K562 (cell line): ENCODE measurements around the gene GOLGA5. TPM values are rescaled to one million over a fixed set of nuclear protein-coding genes. Genes with fewer than 3 reads are reported as not detected.
A peak's percentile ranks its signal among the peaks of the same experiment; 100 is the strongest.

Experiments
- ARNT ChIP-seq, 2 experiments: fragments of 450-650 bp; IDR thresholded peaks; 2 replicates each; pipeline ENCODE4 v1.6.1; 2016; ENCODE audit warnings: mild to moderate bottlenecking in 1 of 2
- CBX1 ChIP-seq: sonication (generic); IDR thresholded peaks from 2 replicates; pipeline ENCODE4 v1.6.1; 2016; ENCODE audit warnings: antibody characterized with exemption, low read depth, mild to moderate bottlenecking
- DNMT1 ChIP-seq: fragments of 450-650 bp; IDR thresholded peaks from 2 replicates; pipeline ENCODE4 v1.6.1; 2016; ENCODE audit warnings: antibody characterized with exemption, mild to moderate bottlenecking
- EHMT2 ChIP-seq: fragments of 450-650 bp; IDR thresholded peaks from 2 replicates; pipeline ENCODE4 v1.6.1; 2018; ENCODE audit warnings: antibody characterized with exemption
- HMG20A ChIP-seq: fragments of 450-650 bp; formaldehyde crosslinking; conservative IDR thresholded peaks from 2 replicates; pipeline ENCODE4 v1.4.0; 2020; ENCODE audit warnings: mild to moderate bottlenecking, mixed read lengths
- MCM7 ChIP-seq, 2 experiments: fragments of 450-650 bp; IDR thresholded peaks; 2 replicates each; pipeline ENCODE4 v1.6.1; 2016 to 2018
- MTA3 ChIP-seq: fragments of 450-650 bp; formaldehyde crosslinking; IDR thresholded peaks from 2 replicates; pipeline ENCODE4 v1.6.1; 2017; ENCODE audit warnings: mild to moderate bottlenecking, borderline replicate concordance
- MTF1 ChIP-seq: fragments of 250-450 bp; sonication (Bioruptor Pico); IDR thresholded peaks from 2 replicates; pipeline ENCODE4 v1.9.0; 2021; ENCODE audit warnings: moderate library complexity, mild to moderate bottlenecking, inconsistent platforms, borderline replicate concordance
- MYNN ChIP-seq, 2 experiments: sonication (generic); formaldehyde crosslinking in 1 of 2; IDR thresholded peaks; 2 replicates each; pipeline versions ENCODE4 v1.5.0 to v1.6.1; 2016 to 2020; ENCODE audit warnings: antibody characterized with exemption in 1 of 2, missing genetic modification reagents in 1 of 2
- PYGO2 ChIP-seq: fragments of 450-650 bp; IDR thresholded peaks from 2 replicates; pipeline ENCODE4 v1.6.1; 2016; ENCODE audit warnings: mild to moderate bottlenecking, missing genetic modification characterization, moderate library complexity, missing compliant biosample characterization
- RUNX1 ChIP-seq: sonication (generic); IDR thresholded peaks from 2 replicates; pipeline ENCODE4 v1.6.1; 2016; ENCODE audit warnings: antibody characterized with exemption, low read depth
- SMAD3 ChIP-seq: fragments of 450-650 bp; formaldehyde crosslinking; conservative IDR thresholded peaks from 2 replicates; pipeline ENCODE4 v1.4.0; 2020; ENCODE audit warnings: mild to moderate bottlenecking
- ZNF436 ChIP-seq: fragments of 250-450, 450-650 bp; sonication (Bioruptor Pico); formaldehyde crosslinking; IDR thresholded peaks from 2 replicates; pipeline ENCODE4 v1.7.0; 2020; ENCODE audit warnings: mild to moderate bottlenecking
- ZNF75A ChIP-seq: fragments of 450-650 bp; formaldehyde crosslinking; IDR thresholded peaks from 2 replicates; pipeline ENCODE4 v1.4.0; 2020; ENCODE audit warnings: mild to moderate bottlenecking
- polyA plus RNA-seq, 8 experiments: library from polyadenylated mRNA; depleted of rRNA in 4 of 8; stranded (reverse) in 5 of 8; unstranded in 3 of 8; fragments of >200 nt; fragmentation: Nextera tagmentation in 2 of 8; fragmentation: Illumina TruSeq in 1 of 8; extraction: Ambion mirVana in 2 of 8; extraction: Trizol in 1 of 8; gene quantifications; 2 replicates each; pipeline versions ENCODE4 v1.2.1 to v1.2.3, GENCODE V29; 2011 to 2014; ENCODE audit warnings: inconsistent platforms in 1 of 8, missing spikeins in 1 of 8
- total RNA-seq, 7 experiments: library from RNA; depleted of rRNA in 6 of 7; stranded (reverse); fragments of >200 nt in 6 of 7; fragmentation: Illumina TruSeq in 2 of 7; extraction: Trizol in 2 of 7; gene quantifications; 2 replicates each; pipeline versions ENCODE4 v1.2.1 to v1.2.3, GENCODE V29; 2011 to 2021; ENCODE audit warnings: low replicate concordance in 1 of 7
- TF ChIP-seq, protein P1 (sequence below): fragments of 250-450 bp; sonication (Bioruptor Pico); IDR thresholded peaks from 2 replicates; pipeline ENCODE4 v1.5.0; 2021; ENCODE audit warnings: mild to moderate bottlenecking, borderline replicate concordance

The GOLGA5 gene
- total and polyA plus RNA-seq, 9 of the 15 experiments (the other 6 are each of a cell fraction or from before 2014, with no cell fraction given): 5.7 to 19.6 (median 12.7) TPM

- TF ChIP-seq, protein P1, sequence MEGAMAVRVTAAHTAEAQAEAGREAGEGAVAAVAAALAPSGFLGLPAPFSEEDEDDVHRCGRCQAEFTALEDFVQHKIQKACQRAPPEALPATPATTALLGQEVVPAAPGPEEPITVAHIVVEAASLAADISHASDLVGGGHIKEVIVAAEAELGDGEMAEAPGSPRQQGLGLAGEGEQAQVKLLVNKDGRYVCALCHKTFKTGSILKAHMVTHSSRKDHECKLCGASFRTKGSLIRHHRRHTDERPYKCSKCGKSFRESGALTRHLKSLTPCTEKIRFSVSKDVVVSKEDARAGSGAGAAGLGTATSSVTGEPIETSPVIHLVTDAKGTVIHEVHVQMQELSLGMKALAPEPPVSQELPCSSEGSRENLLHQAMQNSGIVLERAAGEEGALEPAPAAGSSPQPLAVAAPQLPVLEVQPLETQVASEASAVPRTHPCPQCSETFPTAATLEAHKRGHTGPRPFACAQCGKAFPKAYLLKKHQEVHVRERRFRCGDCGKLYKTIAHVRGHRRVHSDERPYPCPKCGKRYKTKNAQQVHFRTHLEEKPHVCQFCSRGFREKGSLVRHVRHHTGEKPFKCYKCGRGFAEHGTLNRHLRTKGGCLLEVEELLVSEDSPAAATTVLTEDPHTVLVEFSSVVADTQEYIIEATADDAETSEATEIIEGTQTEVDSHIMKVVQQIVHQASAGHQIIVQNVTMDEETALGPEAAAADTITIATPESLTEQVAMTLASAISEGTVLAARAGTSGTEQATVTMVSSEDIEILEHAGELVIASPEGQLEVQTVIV (CRISPR knock-in tag): no peak
- TF ChIP-seq MTA3 (no peak), DNMT1 (no peak), SMAD3 (CRISPR knock-in tag) (no peak), ZNF75A (CRISPR knock-in tag) (no peak), EHMT2 (0 out of 2 replicates have a peak, but pooled peaks have one; percentile 29), CBX1 (no peak), MYNN (IDR thresholded peaks at IDR 0.05) (no peak), MYNN (CRISPR knock-in tag; IDR thresholded peaks at IDR 0.05) (no peak), MTF1 (CRISPR knock-in tag) (no peak), HMG20A (CRISPR knock-in tag) (no peak), PYGO2 (tag) (no peak), MCM7 (IDR thresholded peaks at IDR 0.05) (no peak), ZNF436 (CRISPR knock-in tag) (no peak), ARNT (IDR thresholded peaks at IDR 0.05) (no peak), RUNX1 (no peak)
- TF ChIP-seq, all 486 proteins: peak for 34
Observed at GRCh38 chr14:92846162-92846897, 52.2 kb downstream of the GOLGA5 start (continued).
